Fibroblast of mammary gland (primary cell): ENCODE data around the gene ADSS1.

Experiments
- DNase-seq: peaks from one replicate; pipeline ENCODE4 v3.0.0-alpha.2; 2010; ENCODE audit warnings: low read depth
- H3K4me3 ChIP-seq: 2 replicates; pipeline ENCODE4 v1.5.1; 2011; ENCODE audit warnings: low read depth, mild to moderate bottlenecking, low read length, moderate library complexity; ENCODE audit not compliant: control insufficient read depth
- CTCF ChIP-seq: conservative IDR thresholded peaks from 2 replicates; pipeline ENCODE4 v1.5.1; 2011; ENCODE audit warnings: low read depth, low read length, inconsistent platforms; ENCODE audit not compliant: control insufficient read depth, insufficient read depth

ADSS1 gene

DNA sequence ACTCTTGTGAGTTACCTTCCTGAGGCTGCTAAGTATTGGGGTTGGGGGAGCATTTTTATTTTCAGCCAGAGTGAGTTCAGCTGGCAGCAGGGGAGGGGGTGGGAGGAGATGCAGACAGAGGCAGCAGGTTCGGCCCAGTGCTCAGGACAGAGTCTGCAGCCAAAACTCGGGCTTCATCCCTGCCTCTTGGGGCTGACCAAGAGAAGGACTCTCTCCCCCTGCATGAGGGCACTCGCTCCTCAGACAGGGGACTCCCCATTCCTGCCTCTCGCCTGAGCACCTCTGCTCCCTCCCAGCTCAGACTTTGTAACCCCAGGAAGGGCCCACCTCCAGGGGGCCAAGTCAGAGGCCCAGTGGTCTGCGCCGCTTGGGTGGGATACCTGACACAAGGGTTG lies 72.7 kb downstream of the ADSS1 start:
- H3K4me3 ChIP-seq = no peak overlapping the region
- TF ChIP-seq CTCF = no peak
- no peak for DNase-seq
